Endothelial cell of umbilical vein (primary cell): Measurements from ENCODE around the gene ZMIZ1. TPM values are rescaled to one million over a fixed set of nuclear protein-coding genes. Genes with fewer than 3 reads are reported as not detected.

ENCODE experiments used
- BruUV-seq: library from RNA; stranded (reverse); fragments of 400-500 nt; replicated peaks from 2 replicates; lab custom pipeline; 2021; lab: Mats Ljungman, UMichigan
- CTCF ChIA-PET: fragments of 300-600, 350-600 bp; sonication (Branson Sonifier 250); formaldehyde crosslinking; loops from one replicate; lab custom pipeline; 2021; ENCODE audit warnings: antibody characterized with exemption, inconsistent platforms; lab: Charles Lee
- POLR2A ChIA-PET: fragments of 300-600, 350-600 bp; sonication (Branson Sonifier 250); formaldehyde crosslinking; loops from one replicate; lab custom pipeline; 2021; ENCODE audit warnings: antibody characterized with exemption, inconsistent platforms; lab: Charles Lee
- DNase-seq: peaks from one replicate; pipeline ENCODE4 v3.0.0-alpha.2; 2011; ENCODE audit warnings: low read depth, low spot score
- FAIRE-seq: peaks from 2 replicates; lab custom pipeline; 2011; peaks lifted over from hg19 to GRCh38; lab: Jason Lieb, UNC
- H2AFZ ChIP-seq: 2 replicates; pipeline ENCODE4 v1.6.0; 2012; ENCODE audit warnings: low read depth, low read length, control low read depth, inconsistent platforms
- H3K27ac ChIP-seq: 2 replicates; pipeline ENCODE4 v1.5.1; 2011; ENCODE audit warnings: low read depth, mild to moderate bottlenecking, control low read depth, low read length, moderate library complexity; ENCODE audit not compliant: insufficient read depth
- H3K27me3 ChIP-seq, 2 experiments: 2 replicates each; pipeline versions ENCODE4 v1.6.0 to v1.6.1; 2011; ENCODE audit warnings: low read length in 2 of 2, mixed read lengths in 1 of 2; ENCODE audit not compliant: control insufficient read depth in 2 of 2, insufficient read depth in 2 of 2
- H3K36me3 ChIP-seq, 2 experiments: 2 replicates in 1 of 2; 3 replicates in 1 of 2; pipeline ENCODE4 v1.5.1; 2011; ENCODE audit warnings: low read length in 2 of 2, mild to moderate bottlenecking in 1 of 2, moderate library complexity in 1 of 2; ENCODE audit not compliant: control insufficient read depth in 2 of 2, insufficient read depth in 2 of 2; ENCODE audit errors: extremely low read depth in 1 of 2
- H3K4me1 ChIP-seq: 3 replicates; pipeline ENCODE4 v1.5.1; 2011; ENCODE audit warnings: mild to moderate bottlenecking, low read length; ENCODE audit not compliant: control insufficient read depth, insufficient read depth; ENCODE audit errors: extremely low read depth
- H3K4me2 ChIP-seq: 2 replicates; pipeline ENCODE4 v1.6.1; 2011; ENCODE audit warnings: low read length, control low read depth, mixed read lengths; ENCODE audit not compliant: insufficient read depth
- H3K4me3 ChIP-seq, 3 experiments: fragments of 200-600 bp in 1 of 3; sonication (generic), shearing (Covaris generic) in 1 of 3; replicated peaks in 1 of 3; 2 replicates each; pipeline ENCODE4 v1.5.1; 2011 to 2016; ENCODE audit warnings: control low read depth in 3 of 3, low read length in 3 of 3, mild to moderate bottlenecking in 2 of 3, inconsistent platforms in 1 of 3, low read depth in 1 of 3, moderate library complexity in 1 of 3; ENCODE audit not compliant: insufficient read depth in 1 of 3
- H3K79me2 ChIP-seq: 2 replicates; pipeline ENCODE4 v1.6.0; 2012; ENCODE audit warnings: low read length, inconsistent platforms; ENCODE audit not compliant: control insufficient read depth, insufficient read depth
- H3K9ac ChIP-seq: replicated peaks from 2 replicates; pipeline ENCODE3; 2011; ENCODE audit warnings: low read length, control low read depth; ENCODE audit not compliant: insufficient read depth; ENCODE audit errors: extremely low read depth
- H3K9me1 ChIP-seq: replicated peaks from 3 replicates; pipeline ENCODE4 v1.6.0; 2011; ENCODE audit warnings: mild to moderate bottlenecking, low read length; ENCODE audit not compliant: control insufficient read depth, insufficient read depth; ENCODE audit errors: extremely low read depth
- H3K9me3 ChIP-seq: replicated peaks from 2 replicates; pipeline ENCODE4 v1.5.1; 2012; ENCODE audit warnings: low read length, inconsistent platforms; ENCODE audit not compliant: control insufficient read depth, insufficient read depth
- H4K20me1 ChIP-seq: replicated peaks from 2 replicates; pipeline ENCODE3; 2011; ENCODE audit warnings: mild to moderate bottlenecking, low read length; ENCODE audit not compliant: control insufficient read depth, insufficient read depth; ENCODE audit errors: extremely low read depth
- CTCF ChIP-seq, 2 donors: IDR thresholded peaks; 1 replicate in 1 of 2; 2 replicates in 1 of 2; pipeline ENCODE4 v1.5.1; 2011; ENCODE audit warnings: low read length in 2 of 2, mild to moderate bottlenecking in 2 of 2, moderate library complexity in 2 of 2, control low read depth in 1 of 2, inconsistent platforms in 1 of 2, low read depth in 1 of 2; ENCODE audit not compliant: insufficient read depth in 1 of 2; ENCODE audit errors: extremely low read depth in 1 of 2
- EZH2 ChIP-seq: IDR thresholded peaks from 2 replicates; pipeline ENCODE4 v1.6.1; 2012; ENCODE audit warnings: borderline replicate concordance, low read depth, mild to moderate bottlenecking, moderate library complexity, low read length, inconsistent platforms; ENCODE audit not compliant: severe bottlenecking
- FOS ChIP-seq: IDR thresholded peaks from 2 replicates; pipeline ENCODE4 v1.6.1; 2011; ENCODE audit warnings: mild to moderate bottlenecking, low read length, moderate library complexity, borderline replicate concordance; ENCODE audit not compliant: insufficient read depth
- GATA2 ChIP-seq: IDR thresholded peaks from 2 replicates; pipeline ENCODE4 v1.7.0; 2011; ENCODE audit warnings: low read depth, mild to moderate bottlenecking, moderate library complexity, mixed read lengths, low read length; ENCODE audit not compliant: insufficient read length, insufficient read depth
- JUN ChIP-seq: IDR thresholded peaks from 2 replicates; pipeline ENCODE4 v1.6.1; 2011; ENCODE audit warnings: borderline replicate concordance, low read depth; ENCODE audit not compliant: insufficient read length, insufficient read depth
- MYC ChIP-seq: IDR thresholded peaks from one replicate; pipeline ENCODE4 v1.6.1; 2011; ENCODE audit warnings: mild to moderate bottlenecking, low read depth, low read length
- POLR2A ChIP-seq: IDR thresholded peaks from 2 replicates; pipeline ENCODE4 v1.6.1; 2012; ENCODE audit warnings: low read depth, mild to moderate bottlenecking, control low read depth, low read length
- POLR2AphosphoS5 ChIP-seq: IDR thresholded peaks from 2 replicates; pipeline ENCODE4 v1.6.1; 2012; ENCODE audit warnings: low read depth, mild to moderate bottlenecking, control low read depth, low read length, moderate library complexity; ENCODE audit not compliant: insufficient read depth
- dilution Hi-C: fragments of 300-500 bp; cut with MboI; formaldehyde crosslinking; loops from one replicate; pipeline ENCODE4 v1.15.0; 2019; ENCODE audit warnings: low sequenced_read_pairs; ENCODE audit not compliant: extremely low pct_ligation_motif_present
- intact Hi-C: fragments of 100-400 bp; cut with micrococcal nuclease; formaldehyde crosslinking; loops from one replicate; pipeline ENCODE4 v1.10.0; 2022
- polyA plus RNA-seq, 4 experiments: library from polyadenylated mRNA; depleted of rRNA in 3 of 4; stranded (reverse) in 3 of 4; unstranded in 1 of 4; fragments of >200 nt; gene quantifications; 2 replicates each; pipeline versions ENCODE4 v1.2.1 to v1.2.3, GENCODE V29; 2011 to 2012; ENCODE audit warnings: missing spikeins in 1 of 4
- total RNA-seq: library from RNA; stranded (reverse); gene quantifications from 2 replicates; pipeline ENCODE4 v1.2.3, GENCODE V29; 2021
- TF ChIP-seq, protein P1 (sequence below): IDR thresholded peaks from 2 replicates; pipeline ENCODE4 v1.6.1; 2011; ENCODE audit not compliant: insufficient read depth, insufficient read length

Gene ZMIZ1
- total and polyA plus RNA-seq, 2 donors (not counting 3 experiments of a cell fraction or from before 2014, with no cell fraction given): 12.5 to 46.7 TPM

DNA sequence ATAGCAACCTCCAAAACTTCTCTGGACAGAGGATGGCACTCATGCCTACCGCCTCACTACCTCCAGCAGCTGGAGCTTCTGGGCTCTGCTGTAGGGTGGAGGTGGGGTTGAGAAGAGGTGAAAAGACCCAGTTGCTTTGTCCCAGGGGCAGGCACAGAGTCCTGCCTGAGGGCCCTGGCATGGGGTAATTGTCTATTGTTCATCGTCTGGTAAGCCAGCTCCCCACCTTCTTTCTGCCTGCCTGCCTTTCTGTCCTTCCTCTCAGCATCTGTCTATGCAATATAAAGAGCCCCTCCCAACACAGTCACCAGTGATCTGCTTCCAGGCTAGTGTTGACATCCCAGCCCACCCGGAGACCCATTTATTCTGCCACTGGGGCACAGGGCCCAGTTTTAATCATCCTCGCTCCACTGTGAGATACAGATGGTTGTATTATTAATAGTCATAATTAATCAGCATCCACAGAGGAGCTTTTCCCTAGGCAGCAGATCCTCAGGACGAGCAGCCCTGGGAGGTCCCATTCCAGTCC, 39.0 kb downstream of the ZMIZ1 start:
- CTCF ChIA-PET: interaction anchor here (1.0 to 3.4 kb wide), 2 partner anchors 56 to 87 kb away, joined by 3 to 13 read pairs; no protein-coding TSS in a partner anchor
- Histone ChIP-seq H4K20me1 (peaks cover 4% of the 10 kb centered on the region), H3K9ac (no peak overlapping the region), H3K27ac (no peak overlapping the region), H3K9me1 (no peaks in the 10 kb centered on the region), H3K27me3 (no peaks in the 10 kb centered on the region), H3K4me3 (no peak overlapping the region), H2AFZ (no peak overlapping the region), H3K79me2 (peaks cover 77% of the 10 kb centered on the region), H3K4me1 (peaks cover 15% of the 10 kb centered on the region), H3K36me3 (peaks cover 0 to 3% of the 10 kb centered on the region in 2 experiments), H3K4me2 (no peak overlapping the region), H3K9me3 (no peaks in the 10 kb centered on the region)
- dilution Hi-C loops: loop anchor here (5.0 kb wide), 1 partner anchor 65 kb away; no protein-coding TSS in a partner anchor
- TF ChIP-seq POLR2AphosphoS5: no peak
- no peak for TF ChIP-seq MYC
- no peak for TF ChIP-seq JUN
- no peak for TF ChIP-seq GATA2
- TF ChIP-seq CTCF (IDR thresholded peaks at IDR 0.05; ENCODE audit: extremely low read depth in 1 of 2, insufficient read depth in 1 of 2, low read depth in 1 of 2, low read length in 2 of 2): no peak
- no peak for TF ChIP-seq FOS
- TF ChIP-seq EZH2: no peak
- TF ChIP-seq, protein P1, sequence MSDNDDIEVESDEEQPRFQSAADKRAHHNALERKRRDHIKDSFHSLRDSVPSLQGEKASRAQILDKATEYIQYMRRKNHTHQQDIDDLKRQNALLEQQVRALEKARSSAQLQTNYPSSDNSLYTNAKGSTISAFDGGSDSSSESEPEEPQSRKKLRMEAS: no peak
- TF ChIP-seq POLR2A: no peak
- intact Hi-C loops: no loop called here
- FAIRE-seq (no peak), DNase-seq (no peak)
- BruUV-seq: no TSS peak
- POLR2A ChIA-PET: no interaction called here
